Aorta (tissue), 5 donors: Measurements from ENCODE around the gene EGR1. TPM values are rescaled to one million over a fixed set of nuclear protein-coding genes. Genes with fewer than 3 reads are reported as not detected.

Experiments used
- ATAC-seq: fragments of 200-7000 bp; cut with Tn5 transposase; one replicate; pipeline ENCODE4 v1.9.1; 2022; ENCODE audit warnings: moderate library complexity; ENCODE audit not compliant: low FRiP score
- DNase-seq, 2 donors: peaks; one replicate each; pipeline ENCODE4 v3.0.0-alpha.2; 2020
- H3K27ac ChIP-seq, 2 donors: one replicate each; pipeline ENCODE4 v1.5.1; 2013; ENCODE audit warnings: low read length in 2 of 2, mild to moderate bottlenecking in 2 of 2, moderate library complexity in 2 of 2, control low read depth in 1 of 2, inconsistent platforms in 1 of 2, low read depth in 1 of 2
- H3K27me3 ChIP-seq, 2 donors: one replicate each; pipeline ENCODE4 v1.6.1; 2013; ENCODE audit warnings: control low read depth in 1 of 2, low read length in 1 of 2, mild to moderate bottlenecking in 1 of 2, moderate library complexity in 1 of 2; ENCODE audit not compliant: insufficient read depth in 2 of 2, control insufficient read depth in 1 of 2
- H3K36me3 ChIP-seq, 2 donors: one replicate each; pipeline ENCODE4 v1.6.1; 2013; ENCODE audit warnings: control low read depth in 1 of 2, low read length in 1 of 2, mild to moderate bottlenecking in 1 of 2; ENCODE audit not compliant: insufficient read depth in 2 of 2, control insufficient read depth in 1 of 2
- H3K4me1 ChIP-seq, 2 donors: one replicate each; pipeline ENCODE4 v1.6.1; 2013; ENCODE audit warnings: low read length in 2 of 2, control low read depth in 1 of 2, mild to moderate bottlenecking in 1 of 2, moderate library complexity in 1 of 2; ENCODE audit not compliant: insufficient read depth in 2 of 2, control insufficient read depth in 1 of 2
- H3K4me3 ChIP-seq, 2 donors: one replicate each; pipeline ENCODE4 v1.5.1; 2013; ENCODE audit warnings: low read length in 2 of 2, control low read depth in 1 of 2, mild to moderate bottlenecking in 1 of 2
- H3K9me3 ChIP-seq: one replicate; pipeline ENCODE4 v1.6.1; 2013; ENCODE audit warnings: mild to moderate bottlenecking, low read length; ENCODE audit not compliant: control insufficient read depth
- WGBS, 2 donors: extraction: QIAGEN DNeasy Blood & Tissue Kit; methylation state at CpG; one replicate each; pipeline ENCODE4 v1.1.7; 2013; 5-methylcytosine and 5-hydroxymethylcytosine counted together
- intact Hi-C, 2 donors: fragments of 100-400 bp; cut with DNase I; formaldehyde crosslinking; loops; one replicate each; pipeline versions ENCODE4 v1.14.2 to v1.15.0; 2022
- polyA plus RNA-seq, 2 donors: library from polyadenylated mRNA; stranded (reverse); fragments of 200-250 nt; gene quantifications; one replicate each; pipeline ENCODE4 v1.2.3, GENCODE V29; 2013
- total RNA-seq, 2 donors: library from RNA; stranded (reverse); fragmentation: NEBNext Ultra II Directional; extraction: Animal tissue kit (Norgen Biotek cat#: 25700); gene quantifications; one replicate each; pipeline ENCODE4 v1.2.1, GENCODE V29; 2021
- donor health status: healthy with polysubstance abuse.
- donor health status: Bipolar disorder and iron deficiency.
- donor health status: DM: no; HTN: no; CAD: no.
- donor health status: DM: no; HTN: no; CAD: no.
- donor health status: DM: yes; HTN: yes; CAD: no.

EGR1 gene
- total and polyA plus RNA-seq, 4 donors: 61.5 to 669 (median 229) TPM

GRCh38 chr5:138449501-138450239 lies 15.6 kb upstream of the EGR1 start:
- intact Hi-C loops: loop anchor here (1.0 to 5.0 kb wide), 3 partner anchors 54 to 98 kb away; no protein-coding TSS in a partner anchor
- Histone ChIP-seq H3K27me3 (no peaks in the 10 kb centered on the region), H3K27ac (no peak overlapping the region), H3K36me3 (no peaks in the 10 kb centered on the region), H3K4me3 (no peak overlapping the region), H3K9me3 (no peaks in the 10 kb centered on the region), H3K4me1 (no peaks in the 10 kb centered on the region)
- DNase-seq (peak; percentile 91 to 98), ATAC-seq (peak; percentile 94)
- WGBS, 2 donors: 9 to 12% methylated on average over 21 to 22 of the region's 22 CpGs

DNA sequence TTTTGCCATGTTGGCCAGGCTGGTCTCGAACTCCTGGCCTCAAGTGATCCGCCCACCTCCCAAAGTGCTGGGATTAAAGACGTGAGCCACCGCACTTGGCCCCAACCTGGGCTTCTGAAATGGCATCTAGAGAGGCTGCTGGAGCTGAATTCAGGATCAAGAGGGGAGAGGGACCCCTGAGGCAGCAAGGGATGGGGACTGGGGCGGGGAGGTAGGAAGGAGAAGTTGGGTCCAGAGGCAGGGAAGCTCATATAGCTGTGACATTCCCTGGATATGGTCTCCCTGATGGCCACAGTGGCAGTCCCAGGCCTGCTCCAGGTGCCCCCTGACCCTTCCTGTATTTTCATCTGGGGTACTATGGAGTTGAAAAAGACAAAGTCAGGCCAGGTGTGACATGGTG lies 14.3 kb upstream of the EGR1 start:
- Histone ChIP-seq H3K36me3 (no peaks in the 10 kb centered on the region), H3K4me1 (no peaks in the 10 kb centered on the region), H3K4me3 (no peak overlapping the region), H3K27ac (no peak overlapping the region), H3K9me3 (no peaks in the 10 kb centered on the region), H3K27me3 (no peaks in the 10 kb centered on the region)
- DNase-seq (no peak), ATAC-seq (no peak)
- intact Hi-C loops: loop anchor here (1.0 to 5.0 kb wide), 2 partner anchors 52 to 96 kb away; no protein-coding TSS in a partner anchor
- 91 to 96% methylated on average over 5 of the region's 5 CpGs for WGBS, 2 donors

GRCh38 chr5:138452720-138453119 lies 12.6 kb upstream of the EGR1 start:
- DNase-seq (no peak), ATAC-seq (no peak)
- Histone ChIP-seq H3K36me3 (no peaks in the 10 kb centered on the region), H3K4me3 (no peak overlapping the region), H3K27ac (no peak overlapping the region), H3K4me1 (no peaks in the 10 kb centered on the region), H3K9me3 (no peaks in the 10 kb centered on the region), H3K27me3 (no peaks in the 10 kb centered on the region)
- intact Hi-C loops: loop anchor here in 1 of 2 donors (5.0 kb wide), 1 partner anchor 95 kb away; no protein-coding TSS in a partner anchor
- 90 to 95% methylated on average over 6 of the region's 6 CpGs for WGBS, 2 donors

DNA sequence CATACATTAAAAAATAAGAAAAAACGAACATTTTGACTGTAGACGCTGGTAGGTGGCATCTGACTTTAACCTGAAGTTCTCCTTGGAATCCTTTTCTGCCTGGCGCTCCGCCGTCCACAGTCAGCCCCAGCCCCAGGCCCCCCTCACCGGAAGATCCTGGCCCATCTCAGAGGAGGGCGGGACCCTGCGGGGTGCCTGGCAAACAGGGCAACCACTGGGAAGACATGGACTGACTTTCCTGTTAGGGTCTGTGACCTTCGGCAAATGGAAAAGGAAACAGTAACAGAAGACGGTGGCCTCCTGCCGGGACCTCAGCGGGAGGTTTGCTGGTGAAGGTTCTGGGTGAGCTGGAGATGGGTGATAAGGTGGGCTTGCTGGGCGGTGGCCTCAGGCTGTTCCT lies 11.7 kb upstream of the EGR1 start:
- intact Hi-C loops: loop anchor here in 1 of 2 donors (5.0 kb wide), 1 partner anchor 94 kb away; no protein-coding TSS in a partner anchor
- 90% methylated on average over 13 of the region's 13 CpGs for WGBS, 2 donors
- Histone ChIP-seq H3K27ac (no peak overlapping the region), H3K27me3 (no peaks in the 10 kb centered on the region), H3K4me3 (no peak overlapping the region), H3K36me3 (no peaks in the 10 kb centered on the region), H3K4me1 (no peaks in the 10 kb centered on the region), H3K9me3 (no peaks in the 10 kb centered on the region)
- ATAC-seq: no peak
- no peak for DNase-seq

GRCh38 chr5:138454121-138454520 lies 11.2 kb upstream of the EGR1 start:
- Histone ChIP-seq H3K27me3 (no peaks in the 10 kb centered on the region), H3K27ac (no peak overlapping the region), H3K4me3 (no peak overlapping the region), H3K4me1 (no peaks in the 10 kb centered on the region), H3K9me3 (no peaks in the 10 kb centered on the region), H3K36me3 (no peaks in the 10 kb centered on the region)
- ATAC-seq: no peak
- intact Hi-C loops: loop anchor here in 1 of 2 donors (5.0 kb wide), 1 partner anchor 93 kb away; no protein-coding TSS in a partner anchor
- 89 to 92% methylated on average over 8 of the region's 8 CpGs for WGBS, 2 donors
- DNase-seq: no peak

GRCh38 chr5:138455232-138455930 lies 9.9 kb upstream of the EGR1 start:
- DNase-seq: no peak
- 87% methylated on average over 11 of the region's 11 CpGs for WGBS, 2 donors
- H3K27ac ChIP-seq: no peak overlapping the region

GRCh38 chr5:138457531-138458275 lies 7.6 kb upstream of the EGR1 start:
- 56 to 65% methylated on average over 12 of the region's 12 CpGs for WGBS, 2 donors
- ATAC-seq (no peak), DNase-seq (peak in 1 of 2 donors; percentile 64)
- Histone ChIP-seq H3K4me3 (no peak overlapping the region), H3K36me3 (no peaks in the 10 kb centered on the region), H3K4me1 (no peaks in the 10 kb centered on the region), H3K9me3 (no peaks in the 10 kb centered on the region), H3K27ac (no peak overlapping the region), H3K27me3 (no peaks in the 10 kb centered on the region)
- intact Hi-C loops: no loop called here

More at GRCh38 chr5:138455232-138455930, 9.9 kb upstream of the EGR1 start:
- H3K4me1 ChIP-seq: no peaks in the 10 kb centered on the region
- no peaks in the 10 kb centered on the region for H3K9me3 ChIP-seq
- intact Hi-C loops: no loop called here
- ATAC-seq: no peak
- no peaks in the 10 kb centered on the region for H3K27me3 ChIP-seq
- no peak overlapping the region for H3K4me3 ChIP-seq
- H3K36me3 ChIP-seq: no peaks in the 10 kb centered on the region

DNA sequence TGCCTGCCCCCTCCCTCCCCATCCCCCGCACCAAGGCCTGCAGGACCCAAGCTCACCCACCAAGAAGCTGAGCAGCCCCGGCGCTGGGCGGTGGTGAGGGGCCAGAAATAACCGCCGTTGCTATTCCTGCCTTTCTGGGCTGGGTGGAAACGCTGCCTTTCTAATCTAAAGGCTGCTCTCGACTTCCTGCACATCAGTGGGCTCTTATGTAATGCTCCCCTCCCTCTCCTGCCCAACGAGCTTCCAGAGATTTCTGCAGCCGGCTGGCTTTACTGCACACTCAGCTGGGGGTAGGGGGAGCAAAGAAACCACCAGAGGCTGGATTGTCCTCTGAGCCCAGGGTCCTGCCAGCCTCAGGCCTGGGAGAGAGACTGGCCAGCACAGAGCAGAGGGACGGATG lies 6.9 kb upstream of the EGR1 start:
- peak in 1 of 2 donors; percentile 58 for DNase-seq
- no peak overlapping the region for H3K4me3 ChIP-seq
- H3K27ac ChIP-seq: no peak overlapping the region
- no peaks in the 10 kb centered on the region for H3K27me3 ChIP-seq
- intact Hi-C loops: no loop called here
- no peaks in the 10 kb centered on the region for H3K36me3 ChIP-seq
- 5 to 11% methylated on average over 7 to 11 of the region's 11 CpGs for WGBS, 2 donors
- no peaks in the 10 kb centered on the region for H3K9me3 ChIP-seq
- H3K4me1 ChIP-seq: no peaks in the 10 kb centered on the region
- ATAC-seq: peak; percentile 28
